ENCODE results near the gene AUP1.

- TF ChIP-seq CTCF (IDR thresholded peaks at IDR 0.05) (no peak), POLR2A (IDR thresholded peaks at IDR 0.05) (no peak)
These were observed 6.9 kb upstream of the AUP1 start for GRCh38 chr2:74536166-74536950.

Data from thyroid gland (tissue), 4 donors.